ENCODE data around the gene IL1RAPL1.

- TF ChIP-seq, protein P1, sequence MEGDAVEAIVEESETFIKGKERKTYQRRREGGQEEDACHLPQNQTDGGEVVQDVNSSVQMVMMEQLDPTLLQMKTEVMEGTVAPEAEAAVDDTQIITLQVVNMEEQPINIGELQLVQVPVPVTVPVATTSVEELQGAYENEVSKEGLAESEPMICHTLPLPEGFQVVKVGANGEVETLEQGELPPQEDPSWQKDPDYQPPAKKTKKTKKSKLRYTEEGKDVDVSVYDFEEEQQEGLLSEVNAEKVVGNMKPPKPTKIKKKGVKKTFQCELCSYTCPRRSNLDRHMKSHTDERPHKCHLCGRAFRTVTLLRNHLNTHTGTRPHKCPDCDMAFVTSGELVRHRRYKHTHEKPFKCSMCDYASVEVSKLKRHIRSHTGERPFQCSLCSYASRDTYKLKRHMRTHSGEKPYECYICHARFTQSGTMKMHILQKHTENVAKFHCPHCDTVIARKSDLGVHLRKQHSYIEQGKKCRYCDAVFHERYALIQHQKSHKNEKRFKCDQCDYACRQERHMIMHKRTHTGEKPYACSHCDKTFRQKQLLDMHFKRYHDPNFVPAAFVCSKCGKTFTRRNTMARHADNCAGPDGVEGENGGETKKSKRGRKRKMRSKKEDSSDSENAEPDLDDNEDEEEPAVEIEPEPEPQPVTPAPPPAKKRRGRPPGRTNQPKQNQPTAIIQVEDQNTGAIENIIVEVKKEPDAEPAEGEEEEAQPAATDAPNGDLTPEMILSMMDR (IDR thresholded peaks at IDR 0.05; ENCODE audit: borderline replicate concordance, extremely low read depth, low read length, poor library complexity, severe bottlenecking), result no peak
- TF ChIP-seq EZH2 (IDR thresholded peaks at IDR 0.05; ENCODE audit: borderline replicate concordance, low read depth, low read length, severe bottlenecking), result no peak
Measured at GRCh38 chrX:29653721-29654120, 1066.5 kb downstream of the IL1RAPL1 start.

Data from DND-41 (cell line).